Endothelial cell (in vitro differentiated cells): ENCODE measurements around the gene RBM10. TPM values are rescaled to one million over a fixed set of nuclear protein-coding genes. Genes with fewer than 3 reads are reported as not detected.

Experiments used
- DNase-seq: peaks from one replicate; pipeline ENCODE4 v3.0.0; 2021; ENCODE audit warnings: low spot score
- H3K27ac Mint-ChIP-seq: one replicate; pipeline ENCODE4 v1.8.0; 2021; ENCODE audit warnings: mixed read lengths, inconsistent platforms; ENCODE audit not compliant: unreplicated experiment
- H3K27me3 Mint-ChIP-seq: one replicate; pipeline ENCODE4 v1.8.0; 2021; ENCODE audit warnings: mild to moderate bottlenecking, moderate library complexity, mixed read lengths, inconsistent platforms; ENCODE audit not compliant: unreplicated experiment
- H3K36me3 Mint-ChIP-seq: one replicate; pipeline ENCODE4 v1.8.0; 2021; ENCODE audit warnings: mild to moderate bottlenecking, low read depth, mixed read lengths, inconsistent platforms; ENCODE audit not compliant: unreplicated experiment
- H3K4me1 Mint-ChIP-seq: one replicate; pipeline ENCODE4 v1.8.0; 2021; ENCODE audit warnings: mild to moderate bottlenecking, mixed read lengths, inconsistent platforms; ENCODE audit not compliant: unreplicated experiment
- H3K4me3 Mint-ChIP-seq: one replicate; pipeline ENCODE4 v1.8.0; 2021; ENCODE audit warnings: mild to moderate bottlenecking, mixed read lengths, inconsistent platforms; ENCODE audit not compliant: unreplicated experiment
- H3K9me3 Mint-ChIP-seq: one replicate; pipeline ENCODE4 v1.8.0; 2021; ENCODE audit warnings: mixed read lengths, inconsistent platforms; ENCODE audit not compliant: unreplicated experiment
- total RNA-seq: library from RNA; stranded (reverse); fragmentation: NEBNext Ultra II Directional; extraction: Animal tissue kit (Norgen Biotek cat#: 25700); gene quantifications from one replicate; pipeline ENCODE4 v1.2.1, GENCODE V29; 2021; ENCODE audit not compliant: unreplicated experiment
- TF ChIP-seq, protein P1 (sequence below): fragments of 200-600 bp; sonication (generic); IDR thresholded peaks from one replicate; pipeline ENCODE4 v1.5.0; 2021; ENCODE audit warnings: antibody characterized with exemption; ENCODE audit not compliant: unreplicated experiment

Gene RBM10
- total RNA-seq, 1 donor from 2014 or later: 42.1 TPM

DNA sequence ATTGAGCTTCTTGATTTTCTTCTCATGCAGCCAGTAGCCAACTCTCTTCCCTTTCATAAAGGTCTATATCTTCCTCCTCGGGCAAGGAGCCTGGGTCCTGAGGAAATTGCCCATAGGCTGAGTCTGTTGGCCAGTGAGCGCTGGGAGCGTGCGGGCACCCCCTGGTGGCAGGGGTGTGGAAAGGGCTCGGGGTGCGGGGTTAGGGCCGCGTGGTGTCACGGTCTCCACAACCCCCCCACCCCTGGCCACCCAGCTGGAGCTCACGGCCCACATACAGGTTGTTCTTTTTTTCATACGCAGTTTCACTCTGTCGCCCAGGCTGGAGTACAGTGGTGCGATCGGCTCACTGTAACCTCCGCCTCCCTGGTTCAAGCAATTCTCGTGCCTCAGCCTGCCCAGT is 13.1 kb downstream of the RBM10 start:
- TF ChIP-seq, protein P1, sequence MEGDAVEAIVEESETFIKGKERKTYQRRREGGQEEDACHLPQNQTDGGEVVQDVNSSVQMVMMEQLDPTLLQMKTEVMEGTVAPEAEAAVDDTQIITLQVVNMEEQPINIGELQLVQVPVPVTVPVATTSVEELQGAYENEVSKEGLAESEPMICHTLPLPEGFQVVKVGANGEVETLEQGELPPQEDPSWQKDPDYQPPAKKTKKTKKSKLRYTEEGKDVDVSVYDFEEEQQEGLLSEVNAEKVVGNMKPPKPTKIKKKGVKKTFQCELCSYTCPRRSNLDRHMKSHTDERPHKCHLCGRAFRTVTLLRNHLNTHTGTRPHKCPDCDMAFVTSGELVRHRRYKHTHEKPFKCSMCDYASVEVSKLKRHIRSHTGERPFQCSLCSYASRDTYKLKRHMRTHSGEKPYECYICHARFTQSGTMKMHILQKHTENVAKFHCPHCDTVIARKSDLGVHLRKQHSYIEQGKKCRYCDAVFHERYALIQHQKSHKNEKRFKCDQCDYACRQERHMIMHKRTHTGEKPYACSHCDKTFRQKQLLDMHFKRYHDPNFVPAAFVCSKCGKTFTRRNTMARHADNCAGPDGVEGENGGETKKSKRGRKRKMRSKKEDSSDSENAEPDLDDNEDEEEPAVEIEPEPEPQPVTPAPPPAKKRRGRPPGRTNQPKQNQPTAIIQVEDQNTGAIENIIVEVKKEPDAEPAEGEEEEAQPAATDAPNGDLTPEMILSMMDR: peak; percentile 12
- Mint-ChIP-seq H3K27ac (no peak overlapping the region), H3K9me3 (no peaks in the 10 kb centered on the region), H3K4me3 (no peak overlapping the region), H3K4me1 (no peaks in the 10 kb centered on the region), H3K36me3 (no peaks in the 10 kb centered on the region), H3K27me3 (no peaks in the 10 kb centered on the region)
- no peak for DNase-seq

DNA sequence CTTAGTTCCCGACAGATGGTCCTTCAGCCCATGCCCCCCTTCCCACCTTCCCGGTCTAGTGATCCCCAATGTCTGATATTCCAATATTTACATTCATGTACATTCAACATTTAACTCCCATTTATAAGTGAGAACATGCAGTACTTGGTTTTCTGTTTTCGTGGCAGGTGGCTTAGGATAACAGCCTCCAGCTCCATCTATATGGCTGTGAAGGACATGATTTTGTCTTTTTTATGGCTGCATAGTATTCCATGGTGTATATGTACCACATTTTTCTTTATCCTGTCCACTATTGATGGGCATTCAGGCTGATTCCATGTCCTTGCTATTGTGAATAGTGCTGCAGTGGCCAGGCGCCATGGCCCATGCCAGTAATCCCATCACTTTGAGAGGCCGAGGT is 13.8 kb downstream of the RBM10 start:
- TF ChIP-seq, protein P1: no peak
- no peak for DNase-seq
- no peaks in the 10 kb centered on the region for H3K27me3 Mint-ChIP-seq
- H3K4me1 Mint-ChIP-seq: no peaks in the 10 kb centered on the region
- H3K4me3 Mint-ChIP-seq: no peak overlapping the region
- H3K36me3 Mint-ChIP-seq: no peaks in the 10 kb centered on the region
- H3K27ac Mint-ChIP-seq: no peak overlapping the region
- H3K9me3 Mint-ChIP-seq: no peaks in the 10 kb centered on the region

DNA sequence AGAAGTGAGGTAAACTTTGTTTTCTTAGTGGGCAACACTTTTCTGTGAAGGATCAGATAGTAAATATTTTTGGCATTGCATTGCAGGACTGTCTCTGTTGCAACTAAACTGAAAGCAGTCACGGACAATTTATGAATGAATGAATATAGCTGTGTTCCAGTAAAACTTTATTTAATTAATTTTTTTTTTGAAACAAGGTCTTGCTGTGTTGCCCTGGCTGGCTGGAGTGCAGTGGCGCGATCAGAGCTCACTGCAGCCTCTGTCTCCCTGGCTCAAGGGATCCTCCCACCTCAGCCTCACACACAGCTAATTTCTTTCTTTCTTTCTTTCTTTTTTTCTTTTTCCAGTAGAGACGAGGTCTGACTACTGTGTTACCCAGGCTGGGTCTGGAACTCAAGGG is 15.8 kb downstream of the RBM10 start:
- Mint-ChIP-seq H3K27ac (no peak overlapping the region), H3K9me3 (no peaks in the 10 kb centered on the region), H3K4me1 (no peaks in the 10 kb centered on the region), H3K27me3 (no peaks in the 10 kb centered on the region), H3K36me3 (no peaks in the 10 kb centered on the region), H3K4me3 (no peak overlapping the region)
- TF ChIP-seq, protein P1: no peak
- DNase-seq: no peak

DNA sequence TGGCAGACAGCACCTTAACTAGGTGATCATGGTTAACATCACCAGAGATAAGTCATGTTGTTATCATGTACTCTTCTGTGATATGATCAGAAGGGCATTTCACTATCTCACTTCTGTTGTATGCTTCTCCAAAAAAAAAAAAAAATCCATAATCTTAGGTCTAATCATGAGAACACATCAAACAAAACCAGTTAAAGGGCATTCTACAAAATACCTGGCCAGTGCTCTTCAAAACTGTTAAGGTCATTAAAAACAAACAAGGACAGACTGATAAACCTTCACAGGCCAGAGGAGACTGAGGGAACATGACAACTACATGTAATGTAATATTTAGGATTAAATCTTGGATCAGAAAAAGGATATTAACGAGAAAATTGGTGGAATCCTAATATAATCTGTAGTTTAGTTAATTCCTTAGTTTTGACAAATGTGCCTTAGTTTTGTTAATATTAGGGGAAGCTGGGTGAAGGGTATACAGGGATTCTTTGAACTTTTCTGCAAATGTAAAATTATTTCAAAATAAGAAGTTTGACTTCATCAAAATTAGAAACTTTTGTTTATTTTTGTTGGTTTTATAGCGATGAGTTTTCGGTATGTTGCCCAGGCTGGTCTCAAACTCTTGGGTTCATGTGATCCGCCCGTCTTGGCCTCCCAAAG is 18.0 kb downstream of the RBM10 start:
- H3K4me1 Mint-ChIP-seq: no peaks in the 10 kb centered on the region
- H3K9me3 Mint-ChIP-seq: no peaks in the 10 kb centered on the region

DNA sequence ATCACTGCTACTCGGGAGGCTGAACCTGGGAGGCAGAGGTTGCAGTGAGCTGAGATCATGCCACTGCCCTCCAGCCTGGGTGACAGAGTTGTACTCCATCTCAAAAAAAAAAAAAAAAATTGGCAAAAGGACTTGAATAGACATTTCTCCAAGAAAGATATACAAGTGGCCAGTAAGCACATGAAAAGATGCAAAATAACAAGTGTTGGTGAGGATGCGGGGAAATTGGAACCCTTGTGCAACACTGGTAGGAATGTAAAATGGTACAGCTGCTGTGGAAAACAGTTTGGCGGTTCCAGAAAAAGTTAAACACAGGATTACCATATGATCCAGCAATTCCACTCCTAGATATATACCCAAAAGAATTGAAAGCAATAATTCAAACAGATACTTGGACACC is 19.4 kb downstream of the RBM10 start:
- H3K27ac Mint-ChIP-seq: no peak overlapping the region
- no peak overlapping the region for H3K4me3 Mint-ChIP-seq
- peaks cover 5% of the 10 kb centered on the region for H3K36me3 Mint-ChIP-seq
- no peaks in the 10 kb centered on the region for H3K9me3 Mint-ChIP-seq
- H3K27me3 Mint-ChIP-seq: no peaks in the 10 kb centered on the region
- TF ChIP-seq, protein P1: no peak
- DNase-seq: no peak
- no peaks in the 10 kb centered on the region for H3K4me1 Mint-ChIP-seq

More for the DNA sequence above, 18.0 kb downstream of the RBM10 start:
- TF ChIP-seq, protein P1: no peak
- no peaks in the 10 kb centered on the region for H3K27me3 Mint-ChIP-seq
- no peak overlapping the region for H3K27ac Mint-ChIP-seq
- no peaks in the 10 kb centered on the region for H3K36me3 Mint-ChIP-seq
- no peak overlapping the region for H3K4me3 Mint-ChIP-seq
- no peak for DNase-seq
